Amygdala (tissue), 56 donors: ENCODE data around the gene CTTN.
"Not testable (repeated sequence)": the region's sequence is repeated elsewhere in the genome, so short reads cannot be mapped to it uniquely, and the experiment has no call there.

ENCODE experiments used
- DNase-seq, 56 donors: peaks; one replicate each; lab custom pipeline; 2025; lab: John Stamatoyannopoulos, UW

Gene CTTN

DNA sequence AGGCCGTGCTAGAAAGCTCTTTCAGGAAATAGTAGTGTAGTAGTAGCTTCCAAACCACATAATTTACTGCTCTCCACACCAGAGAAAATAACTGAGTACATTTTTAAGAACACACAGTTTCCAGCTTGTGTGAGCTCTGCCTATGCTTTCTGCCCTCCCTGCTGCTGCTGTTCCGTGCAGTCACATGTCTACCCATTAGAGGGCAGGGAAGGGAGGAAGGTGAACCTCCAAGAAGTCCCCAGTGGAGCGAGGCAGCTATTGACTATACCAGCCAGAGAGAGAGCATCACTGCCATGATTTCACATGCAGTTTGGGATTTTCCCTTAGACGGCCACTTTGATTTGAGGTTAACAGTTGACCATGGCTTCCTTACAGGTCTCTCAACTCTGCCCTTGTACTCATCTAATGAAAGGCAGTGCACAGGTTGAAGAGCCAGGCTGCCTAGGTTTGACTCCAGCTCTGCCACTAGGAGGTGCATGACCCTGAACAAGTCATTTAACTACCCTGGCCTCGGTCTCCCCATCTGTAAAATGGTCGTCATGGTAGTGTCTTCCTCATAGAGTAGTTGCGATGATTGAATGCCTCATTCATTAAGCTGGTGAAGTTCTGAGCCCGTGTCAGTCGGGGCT is 19.7 kb upstream of the CTTN start:
- DNase-seq: no peak

DNA sequence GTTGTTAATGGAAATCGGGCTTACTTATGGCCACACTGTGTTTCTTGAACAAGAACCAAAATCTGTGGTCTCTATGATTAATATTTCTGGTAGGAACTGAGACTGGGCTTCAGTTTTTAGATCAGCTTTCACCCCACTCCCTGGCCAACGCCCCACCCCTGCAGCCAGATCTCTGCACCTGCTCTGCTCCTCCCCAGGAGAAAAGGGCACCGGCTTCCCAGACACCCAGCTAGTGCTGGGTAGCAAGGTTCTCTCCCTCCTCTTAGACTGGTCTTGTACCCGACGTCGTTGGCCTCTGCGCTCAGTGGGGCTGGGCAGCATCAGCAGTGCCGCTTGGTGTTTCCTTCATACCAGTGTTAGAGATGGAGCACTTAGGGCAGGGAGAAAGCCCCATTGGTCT is 17.0 kb upstream of the CTTN start:
- DNase-seq: no peak

DNA sequence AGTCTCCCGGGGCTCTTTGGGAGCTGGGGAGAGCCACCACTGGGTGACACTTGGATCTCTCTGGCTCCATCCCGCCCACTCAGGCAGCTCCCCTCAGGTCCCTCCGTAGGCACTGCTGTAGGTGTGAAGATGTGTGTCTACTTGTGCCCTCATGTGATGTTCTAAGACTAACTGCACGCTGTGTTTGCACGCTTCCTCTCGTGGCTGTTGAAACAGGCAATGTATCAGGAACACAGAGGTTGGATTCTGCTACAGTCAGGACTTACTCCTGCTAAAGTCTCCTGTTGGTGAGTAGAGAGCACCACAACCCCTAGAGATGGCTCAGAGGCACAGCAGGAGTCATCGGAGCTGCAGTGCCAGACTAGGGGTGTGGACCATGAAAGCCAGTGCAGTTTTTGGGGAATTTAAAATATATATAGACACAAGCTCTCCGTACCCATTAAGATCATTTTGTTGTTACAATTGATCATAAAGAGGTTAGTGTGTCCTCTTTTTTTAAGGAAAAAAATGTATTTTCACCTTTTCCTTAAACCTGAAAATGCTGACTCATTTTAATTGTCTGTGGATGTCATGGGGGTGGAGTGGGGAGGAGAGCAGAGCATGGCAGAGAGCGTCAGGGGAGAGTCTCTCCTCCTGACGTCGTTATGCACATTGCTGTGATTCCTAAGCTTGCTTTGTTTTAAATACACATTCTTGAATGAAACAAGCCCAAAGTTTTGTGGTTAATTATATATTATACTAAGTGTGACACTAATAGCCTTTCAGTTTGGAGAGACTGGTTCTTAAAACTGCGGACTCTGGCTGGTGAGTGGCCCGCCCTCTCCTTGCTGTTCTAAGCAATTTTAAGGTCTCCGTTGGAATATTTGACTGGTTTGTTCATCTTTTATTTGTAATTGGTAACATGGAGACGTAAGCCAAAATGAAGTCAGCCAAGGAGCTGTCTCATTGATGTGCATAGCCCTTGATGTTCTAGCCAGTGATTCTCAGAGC is 16.2 kb upstream of the CTTN start:
- DNase-seq: no peak

GRCh38 chr11:70383664-70384565 is 14.4 kb upstream of the CTTN start:
- no peak for DNase-seq

DNA sequence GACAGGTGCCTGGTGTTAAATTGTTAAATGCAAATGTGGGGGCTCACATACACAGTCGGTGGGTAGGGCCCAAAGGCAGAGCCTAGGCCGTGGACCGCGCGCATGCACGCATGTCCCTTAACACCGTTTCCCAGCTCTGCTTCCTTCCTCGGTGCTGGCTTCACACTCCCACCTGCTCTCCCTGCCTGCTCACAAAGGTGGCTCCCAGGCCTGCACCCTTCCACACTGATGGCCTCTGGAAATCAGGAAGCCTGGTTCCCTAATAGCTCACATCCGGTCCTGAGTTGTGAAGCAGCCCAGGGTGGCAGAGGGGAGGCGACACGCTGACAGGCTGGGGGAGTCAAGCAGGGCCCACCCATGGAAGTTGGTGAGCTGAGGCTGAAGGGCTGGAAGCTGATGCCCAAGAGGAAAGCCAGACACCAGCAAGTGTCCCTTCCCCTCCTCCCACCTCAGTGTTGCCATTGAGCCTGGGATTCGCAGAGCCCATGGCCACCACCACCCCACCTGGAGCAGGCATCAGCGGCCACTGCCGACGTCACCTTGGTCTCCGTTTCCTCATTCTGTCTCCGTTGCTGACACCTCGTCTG is 13.7 kb upstream of the CTTN start:
- no peak for DNase-seq

DNA sequence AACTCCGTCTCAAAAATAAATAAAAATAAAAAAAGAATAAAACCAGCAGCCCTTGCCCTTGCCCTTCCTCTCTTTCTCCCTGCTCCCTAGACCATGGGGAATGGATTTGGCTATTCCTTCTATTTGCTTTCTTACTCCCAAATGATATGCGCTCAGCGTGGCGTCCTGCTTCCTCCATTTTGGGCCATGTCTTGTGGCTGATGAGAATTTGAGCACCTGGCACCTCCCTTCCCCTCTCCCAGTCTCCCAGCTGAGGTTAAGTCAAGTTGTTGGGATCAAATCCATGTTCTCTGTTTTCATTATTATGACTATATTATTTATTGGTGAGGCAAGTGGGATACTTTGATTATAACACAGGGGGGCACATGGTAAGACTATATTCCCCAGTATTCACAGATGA is 10.8 kb upstream of the CTTN start:
- no peak for DNase-seq

DNA sequence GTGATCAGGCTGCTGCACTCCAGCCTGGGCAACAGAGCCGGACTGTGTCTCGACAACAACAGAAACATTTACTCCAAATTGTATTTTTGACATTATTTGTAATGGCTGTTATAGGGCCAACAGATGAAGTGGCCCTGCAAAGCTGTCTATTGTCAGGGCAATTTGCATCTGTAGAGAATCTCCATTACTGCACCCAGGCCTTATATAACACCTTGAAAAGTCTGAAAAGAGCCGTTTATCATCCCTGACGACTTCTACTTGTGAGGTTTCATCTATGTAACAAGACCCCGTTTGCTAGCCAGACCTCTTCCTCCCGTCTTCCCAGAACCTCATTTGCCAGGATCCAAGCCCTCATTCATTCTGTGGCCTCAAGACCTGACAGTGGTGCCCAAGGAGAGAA is 9.1 kb upstream of the CTTN start:
- no peak for DNase-seq

GRCh38 chr11:70390882-70391281 is 7.4 kb upstream of the CTTN start:
- not testable (repeated sequence) for DNase-seq

- DNase-seq: no peak
These were observed 3.9 kb upstream of the CTTN start for GRCh38 chr11:70394211-70394950.

GRCh38 chr11:70397336-70397982 is 870 bp upstream of the CTTN start:
- DNase-seq: no peak

DNA sequence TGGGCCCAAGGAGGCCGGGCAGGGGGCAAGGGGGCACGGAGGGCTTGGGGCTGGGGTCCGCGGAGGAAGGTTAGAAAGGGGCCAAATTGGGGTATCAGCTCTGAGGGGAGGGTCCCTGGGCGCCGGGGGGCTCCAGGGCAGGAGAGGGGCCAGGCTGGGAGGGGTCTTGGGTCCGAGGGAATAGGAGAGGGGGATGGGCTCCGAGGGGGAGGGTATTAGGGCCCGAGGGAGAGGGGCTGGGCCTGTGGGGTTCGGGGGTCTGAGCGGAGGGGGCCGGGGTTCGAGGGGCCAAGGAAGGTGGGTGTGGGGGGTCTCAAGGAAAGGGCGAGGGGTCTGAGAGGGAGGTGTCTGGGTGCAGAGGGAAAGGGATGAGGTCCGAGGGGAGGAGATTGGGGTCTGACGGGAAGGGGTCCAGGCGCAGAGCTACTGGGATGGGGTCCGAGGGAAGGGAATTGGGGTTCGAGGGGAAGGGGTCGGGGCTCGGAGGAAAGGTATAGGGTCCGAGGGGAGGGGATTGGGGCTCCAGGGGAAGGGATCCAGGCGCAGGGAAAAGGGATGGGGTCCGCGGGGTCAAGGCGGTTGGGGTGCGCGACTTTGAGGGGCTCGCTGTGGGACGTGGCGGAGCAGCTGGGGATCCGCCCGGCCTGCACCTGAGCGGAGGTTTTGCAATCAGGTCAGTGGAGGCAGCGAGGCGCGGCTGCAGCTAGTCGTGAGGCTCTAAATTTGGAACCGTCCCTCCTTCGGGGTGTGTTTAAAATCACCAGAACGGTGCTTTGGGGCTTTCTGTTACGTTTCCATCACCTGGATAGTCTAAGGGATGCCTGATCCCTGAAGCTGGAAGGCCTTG is 728 bp downstream of the CTTN start:
- DNase-seq: no peak

DNA sequence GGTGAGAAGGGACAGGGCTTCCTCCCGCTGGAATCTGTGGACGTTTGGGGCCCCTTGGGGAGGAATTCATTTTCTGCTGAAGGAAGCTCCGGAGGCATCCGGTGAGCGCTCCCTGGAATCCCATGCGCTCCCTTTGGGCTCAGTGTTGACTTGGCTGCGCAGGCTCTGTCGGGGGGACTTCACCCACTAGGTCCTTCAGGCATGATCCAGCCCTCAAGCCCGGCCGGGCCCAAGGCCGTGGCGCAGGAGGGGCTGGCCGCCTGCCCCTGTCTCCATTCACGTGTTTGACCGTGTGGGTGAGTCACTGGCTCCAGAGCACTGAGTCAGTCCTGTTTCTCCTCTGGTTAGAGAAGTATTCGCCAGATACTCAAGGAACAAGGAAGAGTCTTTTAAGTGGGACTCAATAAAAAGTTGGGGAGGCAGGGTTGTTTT is 1.4 kb downstream of the CTTN start:
- DNase-seq: peak in 23 of 56 donors; percentile 18 to 72 (median 42)

- DNase-seq: no peak
These were observed 2.3 kb downstream of the CTTN start for GRCh38 chr11:70400643-70401042.

DNA sequence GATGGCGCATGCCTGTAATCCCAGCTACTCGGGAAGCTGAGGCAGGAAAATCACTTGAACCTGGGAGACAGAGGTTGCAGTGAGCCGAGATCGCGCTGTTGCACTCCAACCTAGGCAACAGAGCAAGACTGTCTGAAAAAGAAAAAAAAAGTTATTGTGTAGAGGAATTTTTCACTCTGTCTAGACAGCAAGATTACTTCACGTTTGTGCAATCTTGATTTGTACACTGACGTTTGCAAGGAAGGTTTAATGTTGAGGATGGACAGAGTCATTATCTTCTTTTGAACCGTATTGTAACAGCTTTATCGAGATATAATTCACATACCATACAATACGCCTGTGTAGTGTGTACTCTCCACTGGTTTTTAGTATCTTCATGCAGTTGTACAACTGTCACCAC is 3.7 kb downstream of the CTTN start:
- DNase-seq: no peak

- no peak for DNase-seq
These were observed 4.4 kb downstream of the CTTN start for GRCh38 chr11:70402685-70403084.

DNA sequence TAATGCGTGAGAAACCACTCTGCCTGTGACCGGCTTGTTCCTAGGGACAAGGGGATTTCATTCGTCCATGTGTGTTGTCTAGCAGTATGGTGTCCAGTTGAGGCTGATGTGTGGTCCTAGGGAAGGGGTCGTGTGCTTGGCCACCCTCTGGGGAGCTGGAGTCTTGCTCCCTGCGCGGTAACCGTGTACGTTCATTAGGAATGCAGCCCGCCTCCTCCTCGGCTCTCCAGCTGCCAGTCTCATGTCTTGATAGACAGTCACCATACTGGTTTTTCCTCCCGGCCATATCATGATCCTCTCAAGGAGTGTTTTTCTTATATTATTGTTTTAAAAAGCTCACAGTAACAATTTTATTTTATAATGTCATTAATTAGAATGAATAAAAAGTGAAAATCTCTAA is 5.9 kb downstream of the CTTN start:
- DNase-seq: no peak

- DNase-seq: no peak
These were observed 7.5 kb downstream of the CTTN start for GRCh38 chr11:70405679-70406395.

GRCh38 chr11:70407121-70407520 is 8.8 kb downstream of the CTTN start:
- DNase-seq: no peak
